GM18508 (cell line): ENCODE results near the gene STEAP3.
A peak's percentile ranks its signal among the peaks of the same experiment; 100 is the strongest.

Experiments used
- ATAC-seq: cut with Tn5 transposase; IDR thresholded peaks from one replicate; pipeline ENCODE4 v1.9.1; 2021; ENCODE audit warnings: moderate number of reproducible peaks; ENCODE audit not compliant: insufficient read depth, unreplicated experiment

STEAP3 gene

GRCh38 chr2:119289093-119289492 lies 65.5 kb downstream of the STEAP3 start:
- ATAC-seq = no peak

GRCh38 chr2:119289642-119290041 lies 66.0 kb downstream of the STEAP3 start:
- no peak for ATAC-seq

GRCh38 chr2:119290859-119291587 lies 67.4 kb downstream of the STEAP3 start:
- peak; percentile 85 for ATAC-seq

- no peak for ATAC-seq
Observed at GRCh38 chr2:119291588-119292167, 68.0 kb downstream of the STEAP3 start.

GRCh38 chr2:119292226-119292625 lies 68.6 kb downstream of the STEAP3 start:
- ATAC-seq = no peak

GRCh38 chr2:119293254-119293653 lies 69.6 kb downstream of the STEAP3 start:
- ATAC-seq = no peak

- no peak for ATAC-seq
Observed at GRCh38 chr2:119293900-119294299, 70.3 kb downstream of the STEAP3 start.

GRCh38 chr2:119294671-119295070 lies 71.0 kb downstream of the STEAP3 start:
- no peak for ATAC-seq

- ATAC-seq = no peak
Observed at GRCh38 chr2:119295688-119296375, 72.2 kb downstream of the STEAP3 start.

GRCh38 chr2:119301413-119301812 lies 77.8 kb downstream of the STEAP3 start:
- no peak for ATAC-seq

- ATAC-seq = no peak
Observed at GRCh38 chr2:119304847-119305246, 81.2 kb downstream of the STEAP3 start.

- no peak for ATAC-seq
Observed at GRCh38 chr2:119305497-119306195, 82.0 kb downstream of the STEAP3 start.

GRCh38 chr2:119306196-119306590 lies 82.6 kb downstream of the STEAP3 start:
- no peak for ATAC-seq

GRCh38 chr2:119307419-119308140 lies 83.9 kb downstream of the STEAP3 start:
- ATAC-seq = no peak

GRCh38 chr2:119308793-119309330 lies 85.2 kb downstream of the STEAP3 start:
- no peak for ATAC-seq

GRCh38 chr2:119311371-119311770 lies 87.7 kb downstream of the STEAP3 start:
- no peak for ATAC-seq

- no peak for ATAC-seq
Observed at GRCh38 chr2:119311831-119312230, 88.2 kb downstream of the STEAP3 start.
